ENCODE data around the gene ATXN3. TPM values are rescaled to one million over a fixed set of nuclear protein-coding genes. Genes with fewer than 3 reads are reported as not detected.

The ATXN3 gene
- total and polyA plus RNA-seq, 2 of the 13 experiments (the other 11 are each of a cell fraction or from before 2014, with no cell fraction given) = 14.9 to 17.3 TPM

DNA sequence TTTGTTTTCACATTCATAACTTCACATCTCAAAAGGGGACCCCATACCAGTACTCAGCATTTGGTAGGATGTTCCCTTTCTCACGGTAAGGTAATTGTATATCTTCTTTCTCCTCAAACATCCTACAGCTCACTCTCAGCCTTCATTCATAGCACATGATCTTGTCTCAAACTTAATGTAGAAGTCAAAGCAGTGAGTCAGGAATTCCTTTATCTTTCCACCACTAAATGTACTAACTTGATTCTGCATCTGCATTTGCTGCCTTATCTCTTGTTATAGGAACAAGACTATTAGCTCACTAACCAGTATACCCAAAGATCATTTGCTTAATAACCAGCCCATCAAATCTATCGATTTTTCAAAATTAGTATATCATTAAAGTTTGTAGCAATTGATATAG, 38.3 kb upstream of the ATXN3 start:
- DNase-seq (ENCODE audit: low spot score) (no peak), FAIRE-seq (no peak), ATAC-seq (no peak)
- Histone ChIP-seq H3K36me3 (replicated peaks in 1 of 2; ENCODE audit: control insufficient read depth in 1 of 2, insufficient read depth in 2 of 2, low read length in 2 of 2) (peaks cover 14 to 71% of the 10 kb centered on the region in 2 experiments), H3K4me1 (ENCODE audit: insufficient read depth, low read length) (no peaks in the 10 kb centered on the region), H3K9ac (ENCODE audit: insufficient read depth, low read depth, low read length) (no peak overlapping the region), H4K20me1 (ENCODE audit: insufficient read depth, low read length) (no peaks in the 10 kb centered on the region), H3K9me3 (ENCODE audit: low read length) (no peaks in the 10 kb centered on the region), H3K79me2 (ENCODE audit: insufficient read depth, low read length) (no peaks in the 10 kb centered on the region), H2AFZ (ENCODE audit: low read length) (no peak overlapping the region), H3K4me3 (replicated peaks in 1 of 3; ENCODE audit: insufficient read depth in 1 of 3, low read depth in 2 of 3, low read length in 3 of 3) (no peak overlapping the region), H3K27me3 (ENCODE audit: control insufficient read depth in 1 of 2, insufficient read depth in 2 of 2, low read length in 2 of 2) (no peaks in the 10 kb centered on the region), H3K4me2 (ENCODE audit: low read depth, low read length) (no peak overlapping the region), H3K27ac (ENCODE audit: extremely low read length, insufficient read depth, low read length) (no peak overlapping the region)
- in situ Hi-C loops (cut with HindIII; ENCODE audit: extremely low pct_ligation_motif_present, low pct_unique_long_range_greater_than_20kb) (no loop called here), intact Hi-C loops (cut with micrococcal nuclease; ENCODE audit: unreplicated experiment) (no loop called here)
- WGBS (ENCODE audit: low lambda C conversion rate) = 97% methylated on average over 2 of the region's 2 CpGs
- no peak for TF ChIP-seq ZMYM4 (CRISPR knock-in tag; IDR thresholded peaks at IDR 0.05)
- no peak for TF ChIP-seq ZBTB38 (CRISPR knock-in tag; IDR thresholded peaks at IDR 0.05)
- no peak for TF ChIP-seq ZBTB7A (CRISPR knock-in tag; IDR thresholded peaks at IDR 0.05)
- TF ChIP-seq, protein P1, sequence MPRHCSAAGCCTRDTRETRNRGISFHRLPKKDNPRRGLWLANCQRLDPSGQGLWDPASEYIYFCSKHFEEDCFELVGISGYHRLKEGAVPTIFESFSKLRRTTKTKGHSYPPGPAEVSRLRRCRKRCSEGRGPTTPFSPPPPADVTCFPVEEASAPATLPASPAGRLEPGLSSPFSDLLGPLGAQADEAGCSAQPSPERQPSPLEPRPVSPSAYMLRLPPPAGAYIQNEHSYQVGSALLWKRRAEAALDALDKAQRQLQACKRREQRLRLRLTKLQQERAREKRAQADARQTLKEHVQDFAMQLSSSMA (CRISPR knock-in tag; IDR thresholded peaks at IDR 0.05) = no peak
- no peak for TF ChIP-seq FOXP1 (IDR thresholded peaks at IDR 0.05)
- no peak for TF ChIP-seq FOXP1 (CRISPR knock-in tag; IDR thresholded peaks at IDR 0.05)
- TF ChIP-seq HCFC1 (IDR thresholded peaks at IDR 0.05; ENCODE audit: low read depth, low read length) = no peak
- no peak for TF ChIP-seq ZNF235 (CRISPR knock-in tag; IDR thresholded peaks at IDR 0.05; ENCODE audit: borderline replicate concordance)
- TF ChIP-seq, protein P2, sequence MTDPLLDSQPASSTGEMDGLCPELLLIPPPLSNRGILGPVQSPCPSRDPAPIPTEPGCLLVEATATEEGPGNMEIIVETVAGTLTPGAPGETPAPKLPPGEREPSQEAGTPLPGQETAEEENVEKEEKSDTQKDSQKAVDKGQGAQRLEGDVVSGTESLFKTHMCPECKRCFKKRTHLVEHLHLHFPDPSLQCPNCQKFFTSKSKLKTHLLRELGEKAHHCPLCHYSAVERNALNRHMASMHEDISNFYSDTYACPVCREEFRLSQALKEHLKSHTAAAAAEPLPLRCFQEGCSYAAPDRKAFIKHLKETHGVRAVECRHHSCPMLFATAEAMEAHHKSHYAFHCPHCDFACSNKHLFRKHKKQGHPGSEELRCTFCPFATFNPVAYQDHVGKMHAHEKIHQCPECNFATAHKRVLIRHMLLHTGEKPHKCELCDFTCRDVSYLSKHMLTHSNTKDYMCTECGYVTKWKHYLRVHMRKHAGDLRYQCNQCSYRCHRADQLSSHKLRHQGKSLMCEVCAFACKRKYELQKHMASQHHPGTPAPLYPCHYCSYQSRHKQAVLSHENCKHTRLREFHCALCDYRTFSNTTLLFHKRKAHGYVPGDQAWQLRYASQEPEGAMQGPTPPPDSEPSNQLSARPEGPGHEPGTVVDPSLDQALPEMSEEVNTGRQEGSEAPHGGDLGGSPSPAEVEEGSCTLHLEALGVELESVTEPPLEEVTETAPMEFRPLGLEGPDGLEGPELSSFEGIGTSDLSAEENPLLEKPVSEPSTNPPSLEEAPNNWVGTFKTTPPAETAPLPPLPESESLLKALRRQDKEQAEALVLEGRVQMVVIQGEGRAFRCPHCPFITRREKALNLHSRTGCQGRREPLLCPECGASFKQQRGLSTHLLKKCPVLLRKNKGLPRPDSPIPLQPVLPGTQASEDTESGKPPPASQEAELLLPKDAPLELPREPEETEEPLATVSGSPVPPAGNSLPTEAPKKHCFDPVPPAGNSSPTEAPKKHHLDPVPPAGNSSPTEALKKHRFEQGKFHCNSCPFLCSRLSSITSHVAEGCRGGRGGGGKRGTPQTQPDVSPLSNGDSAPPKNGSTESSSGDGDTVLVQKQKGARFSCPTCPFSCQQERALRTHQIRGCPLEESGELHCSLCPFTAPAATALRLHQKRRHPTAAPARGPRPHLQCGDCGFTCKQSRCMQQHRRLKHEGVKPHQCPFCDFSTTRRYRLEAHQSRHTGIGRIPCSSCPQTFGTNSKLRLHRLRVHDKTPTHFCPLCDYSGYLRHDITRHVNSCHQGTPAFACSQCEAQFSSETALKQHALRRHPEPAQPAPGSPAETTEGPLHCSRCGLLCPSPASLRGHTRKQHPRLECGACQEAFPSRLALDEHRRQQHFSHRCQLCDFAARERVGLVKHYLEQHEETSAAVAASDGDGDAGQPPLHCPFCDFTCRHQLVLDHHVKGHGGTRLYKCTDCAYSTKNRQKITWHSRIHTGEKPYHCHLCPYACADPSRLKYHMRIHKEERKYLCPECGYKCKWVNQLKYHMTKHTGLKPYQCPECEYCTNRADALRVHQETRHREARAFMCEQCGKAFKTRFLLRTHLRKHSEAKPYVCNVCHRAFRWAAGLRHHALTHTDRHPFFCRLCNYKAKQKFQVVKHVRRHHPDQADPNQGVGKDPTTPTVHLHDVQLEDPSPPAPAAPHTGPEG (CRISPR knock-in tag; IDR thresholded peaks at IDR 0.05) = no peak
- TF ChIP-seq MAZ (IDR thresholded peaks at IDR 0.05; ENCODE audit: borderline replicate concordance, low read depth, low read length) = no peak
- no peak for TF ChIP-seq MAZ (CRISPR knock-in tag; IDR thresholded peaks at IDR 0.05; ENCODE audit: low read depth)
- TF ChIP-seq TFDP2 (CRISPR knock-in tag; IDR thresholded peaks at IDR 0.05) = no peak
- TF ChIP-seq ZNF703 (CRISPR knock-in tag; IDR thresholded peaks at IDR 0.05; ENCODE audit: borderline replicate concordance) = no peak
- TF ChIP-seq PCBP1 (IDR thresholded peaks at IDR 0.05; ENCODE audit: borderline replicate concordance, low read depth, low read length) = no peak
- no peak for TF ChIP-seq KDM1A (CRISPR knock-in tag; IDR thresholded peaks at IDR 0.05)
- no peak for TF ChIP-seq ZNF652 (CRISPR knock-in tag; IDR thresholded peaks at IDR 0.05; ENCODE audit: borderline replicate concordance, low read depth)
- TF ChIP-seq DNMT1 (CRISPR knock-in tag; IDR thresholded peaks at IDR 0.05) = no peak
- TF ChIP-seq, protein P3, sequence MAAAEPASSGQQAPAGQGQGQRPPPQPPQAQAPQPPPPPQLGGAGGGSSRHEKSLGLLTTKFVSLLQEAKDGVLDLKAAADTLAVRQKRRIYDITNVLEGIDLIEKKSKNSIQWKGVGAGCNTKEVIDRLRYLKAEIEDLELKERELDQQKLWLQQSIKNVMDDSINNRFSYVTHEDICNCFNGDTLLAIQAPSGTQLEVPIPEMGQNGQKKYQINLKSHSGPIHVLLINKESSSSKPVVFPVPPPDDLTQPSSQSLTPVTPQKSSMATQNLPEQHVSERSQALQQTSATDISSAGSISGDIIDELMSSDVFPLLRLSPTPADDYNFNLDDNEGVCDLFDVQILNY (CRISPR knock-in tag; conservative IDR thresholded peaks at IDR 0.05) = no peak
- ChIA-PET CTCF (ENCODE audit: low intra/inter-chr PET ratio, low total read pairs) (no interaction called here), POLR2A (no interaction called here)
- no TSS peak for BruUV-seq (replicated peaks)

Data from HepG2 (cell line).